DND-41 (cell line): ENCODE data around the gene PRRG1.

ENCODE experiments used
- ATAC-seq: fragments of 200-7000 bp; cut with Tn5 transposase; 3 replicates; pipeline ENCODE4 v1.9.1; 2021; ENCODE audit warnings: low read depth; ENCODE audit not compliant: insufficient read depth
- DNase-seq: peaks from one replicate; pipeline ENCODE4 v3.0.0-alpha.2; 2020
- H2AFZ ChIP-seq: 2 replicates; pipeline ENCODE4 v1.6.0; 2012; ENCODE audit warnings: low read depth, low read length
- H3K27ac ChIP-seq: 2 replicates; pipeline ENCODE4 v1.5.1; 2012; ENCODE audit warnings: low read length, inconsistent platforms
- H3K27me3 ChIP-seq: fragments of 200-600 bp; sonication (generic); 2 replicates; pipeline ENCODE4 v1.6.0; 2012; ENCODE audit warnings: low read length, mild to moderate bottlenecking, inconsistent platforms; ENCODE audit not compliant: insufficient read depth, poor library complexity
- H3K36me3 ChIP-seq: 2 replicates; pipeline ENCODE4 v1.5.1; 2012; ENCODE audit warnings: low read length, inconsistent platforms; ENCODE audit not compliant: insufficient read depth
- H3K4me1 ChIP-seq: 2 replicates; pipeline ENCODE4 v1.5.1; 2012; ENCODE audit warnings: mild to moderate bottlenecking, low read length; ENCODE audit not compliant: insufficient read depth
- H3K4me2 ChIP-seq: 2 replicates; pipeline ENCODE4 v1.6.0; 2012; ENCODE audit warnings: mild to moderate bottlenecking, moderate library complexity, low read length, inconsistent platforms; ENCODE audit not compliant: insufficient read depth
- H3K4me3 ChIP-seq, 2 experiments: fragments of 200-600 bp in 1 of 2; shearing (Covaris generic) in 1 of 2; 2 replicates each; pipeline ENCODE4 v1.5.1; 2012 to 2016; ENCODE audit warnings: inconsistent platforms in 2 of 2, low read length in 2 of 2, mild to moderate bottlenecking in 2 of 2, low read depth in 1 of 2, moderate library complexity in 1 of 2
- H3K79me2 ChIP-seq: 2 replicates; pipeline ENCODE4 v1.6.0; 2012; ENCODE audit warnings: low read length, inconsistent platforms; ENCODE audit not compliant: insufficient read depth
- H3K9ac ChIP-seq: 2 replicates; pipeline ENCODE4 v1.6.0; 2012; ENCODE audit warnings: low read depth, mild to moderate bottlenecking, inconsistent platforms, low read length, moderate library complexity
- H3K9me3 ChIP-seq: 2 replicates; pipeline ENCODE4 v1.5.1; 2012; ENCODE audit warnings: low read length, moderate library complexity, mild to moderate bottlenecking, inconsistent platforms; ENCODE audit not compliant: insufficient read depth, severe bottlenecking
- H4K20me1 ChIP-seq: 2 replicates; pipeline ENCODE4 v1.6.0; 2012; ENCODE audit warnings: low read length; ENCODE audit not compliant: insufficient read depth
- EZH2 ChIP-seq: IDR thresholded peaks from 3 replicates; pipeline ENCODE4 v1.6.1; 2012; ENCODE audit warnings: borderline replicate concordance, low read depth, mild to moderate bottlenecking, moderate library complexity, low read length, inconsistent platforms; ENCODE audit not compliant: severe bottlenecking
- TF ChIP-seq, protein P1 (sequence below): IDR thresholded peaks from 2 replicates; pipeline ENCODE4 v1.5.1; 2012; ENCODE audit warnings: borderline replicate concordance, low read length, moderate library complexity, mild to moderate bottlenecking; ENCODE audit not compliant: poor library complexity, severe bottlenecking; ENCODE audit errors: extremely low read depth

Gene PRRG1

GRCh38 chrX:37370499-37371141 lies 21.5 kb downstream of the PRRG1 start:
- H4K20me1 ChIP-seq = no peaks in the 10 kb centered on the region
- H3K27ac ChIP-seq = no peak overlapping the region
- no peak overlapping the region for H3K4me2 ChIP-seq
- H3K9me3 ChIP-seq = no peaks in the 10 kb centered on the region
- no peaks in the 10 kb centered on the region for H3K36me3 ChIP-seq
- DNase-seq = no peak
- no peak overlapping the region for H3K9ac ChIP-seq
- H3K4me1 ChIP-seq = no peaks in the 10 kb centered on the region
- H3K27me3 ChIP-seq = no peaks in the 10 kb centered on the region
- H3K4me3 ChIP-seq = no peak overlapping the region
- no peak for ATAC-seq
- no peaks in the 10 kb centered on the region for H3K79me2 ChIP-seq
- TF ChIP-seq EZH2 = no peak
- TF ChIP-seq, protein P1, sequence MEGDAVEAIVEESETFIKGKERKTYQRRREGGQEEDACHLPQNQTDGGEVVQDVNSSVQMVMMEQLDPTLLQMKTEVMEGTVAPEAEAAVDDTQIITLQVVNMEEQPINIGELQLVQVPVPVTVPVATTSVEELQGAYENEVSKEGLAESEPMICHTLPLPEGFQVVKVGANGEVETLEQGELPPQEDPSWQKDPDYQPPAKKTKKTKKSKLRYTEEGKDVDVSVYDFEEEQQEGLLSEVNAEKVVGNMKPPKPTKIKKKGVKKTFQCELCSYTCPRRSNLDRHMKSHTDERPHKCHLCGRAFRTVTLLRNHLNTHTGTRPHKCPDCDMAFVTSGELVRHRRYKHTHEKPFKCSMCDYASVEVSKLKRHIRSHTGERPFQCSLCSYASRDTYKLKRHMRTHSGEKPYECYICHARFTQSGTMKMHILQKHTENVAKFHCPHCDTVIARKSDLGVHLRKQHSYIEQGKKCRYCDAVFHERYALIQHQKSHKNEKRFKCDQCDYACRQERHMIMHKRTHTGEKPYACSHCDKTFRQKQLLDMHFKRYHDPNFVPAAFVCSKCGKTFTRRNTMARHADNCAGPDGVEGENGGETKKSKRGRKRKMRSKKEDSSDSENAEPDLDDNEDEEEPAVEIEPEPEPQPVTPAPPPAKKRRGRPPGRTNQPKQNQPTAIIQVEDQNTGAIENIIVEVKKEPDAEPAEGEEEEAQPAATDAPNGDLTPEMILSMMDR = no peak
- H2AFZ ChIP-seq = no peak overlapping the region

DNA sequence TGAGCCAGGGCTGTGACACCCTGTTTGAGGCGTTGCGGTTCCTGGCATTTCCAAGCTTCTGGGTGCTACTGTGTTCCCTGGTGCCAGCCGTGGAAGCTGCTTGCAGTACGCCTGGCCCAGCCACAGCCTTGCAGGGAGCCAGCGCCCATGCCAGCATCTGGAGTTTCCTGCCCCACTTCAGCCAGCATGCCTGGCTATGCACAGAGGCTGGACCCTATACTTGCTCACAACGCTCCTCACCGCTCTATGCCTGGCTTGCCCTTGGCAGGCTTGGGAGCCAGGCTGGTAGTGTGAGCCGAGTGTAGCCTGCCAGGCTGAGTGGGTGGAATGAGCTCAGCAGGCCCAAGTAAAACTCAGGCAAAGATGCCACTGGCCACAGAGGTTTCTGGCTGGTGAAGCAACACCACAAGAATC lies 22.4 kb downstream of the PRRG1 start:
- Histone ChIP-seq H2AFZ (no peak overlapping the region), H3K9me3 (no peaks in the 10 kb centered on the region), H3K4me2 (no peak overlapping the region), H3K36me3 (no peaks in the 10 kb centered on the region), H3K27ac (no peak overlapping the region), H3K27me3 (no peaks in the 10 kb centered on the region), H3K4me1 (no peaks in the 10 kb centered on the region), H4K20me1 (no peaks in the 10 kb centered on the region), H3K9ac (no peak overlapping the region), H3K4me3 (no peak overlapping the region), H3K79me2 (no peaks in the 10 kb centered on the region)
- TF ChIP-seq, protein P1 = no peak
- TF ChIP-seq EZH2 = no peak
- DNase-seq = no peak
- ATAC-seq = no peak

DNA sequence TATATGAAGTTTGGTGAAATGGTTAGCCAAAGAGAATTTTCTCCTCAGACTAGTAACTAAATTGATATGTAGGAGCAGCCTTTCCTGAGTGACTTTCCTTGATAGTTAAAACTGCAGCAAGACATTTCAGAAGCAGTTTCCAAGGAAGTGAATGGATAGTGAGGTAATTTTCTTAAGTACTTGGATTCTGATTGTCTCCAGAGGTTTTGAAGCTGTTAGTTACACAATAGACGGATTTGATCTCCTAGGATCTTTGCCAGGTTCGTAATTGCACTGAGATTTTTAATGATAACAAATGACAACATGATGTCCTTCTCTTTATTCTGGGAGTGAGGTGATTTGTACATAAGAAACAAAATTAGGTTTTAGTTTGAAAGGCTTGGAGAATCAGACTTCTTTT lies 29.2 kb downstream of the PRRG1 start:
- no peak for DNase-seq

More for the DNA sequence above, 29.2 kb downstream of the PRRG1 start:
- Histone ChIP-seq H3K36me3 (no peaks in the 10 kb centered on the region), H2AFZ (no peak overlapping the region), H3K79me2 (no peaks in the 10 kb centered on the region), H4K20me1 (no peaks in the 10 kb centered on the region), H3K9me3 (no peaks in the 10 kb centered on the region), H3K4me1 (no peaks in the 10 kb centered on the region), H3K27ac (no peak overlapping the region), H3K27me3 (no peaks in the 10 kb centered on the region), H3K4me3 (no peak overlapping the region), H3K4me2 (no peak overlapping the region), H3K9ac (no peak overlapping the region)
- TF ChIP-seq, protein P1 = no peak
- no peak for TF ChIP-seq EZH2
- ATAC-seq = no peak
